Embryonic facial prominence (tissue), 1 donor: ENCODE data around the gene MYL6B.
A peak's percentile ranks its signal among the peaks of the same experiment; 100 is the strongest.
"Not testable (repeated sequence)": the region's sequence is repeated elsewhere in the genome, so short reads cannot be mapped to it uniquely, and the experiment has no call there.

Experiments used
- DNase-seq: peaks from one replicate; pipeline ENCODE4 v3.0.0-alpha.2; 2016; ENCODE audit errors: extremely low spot score

The MYL6B gene

DNA sequence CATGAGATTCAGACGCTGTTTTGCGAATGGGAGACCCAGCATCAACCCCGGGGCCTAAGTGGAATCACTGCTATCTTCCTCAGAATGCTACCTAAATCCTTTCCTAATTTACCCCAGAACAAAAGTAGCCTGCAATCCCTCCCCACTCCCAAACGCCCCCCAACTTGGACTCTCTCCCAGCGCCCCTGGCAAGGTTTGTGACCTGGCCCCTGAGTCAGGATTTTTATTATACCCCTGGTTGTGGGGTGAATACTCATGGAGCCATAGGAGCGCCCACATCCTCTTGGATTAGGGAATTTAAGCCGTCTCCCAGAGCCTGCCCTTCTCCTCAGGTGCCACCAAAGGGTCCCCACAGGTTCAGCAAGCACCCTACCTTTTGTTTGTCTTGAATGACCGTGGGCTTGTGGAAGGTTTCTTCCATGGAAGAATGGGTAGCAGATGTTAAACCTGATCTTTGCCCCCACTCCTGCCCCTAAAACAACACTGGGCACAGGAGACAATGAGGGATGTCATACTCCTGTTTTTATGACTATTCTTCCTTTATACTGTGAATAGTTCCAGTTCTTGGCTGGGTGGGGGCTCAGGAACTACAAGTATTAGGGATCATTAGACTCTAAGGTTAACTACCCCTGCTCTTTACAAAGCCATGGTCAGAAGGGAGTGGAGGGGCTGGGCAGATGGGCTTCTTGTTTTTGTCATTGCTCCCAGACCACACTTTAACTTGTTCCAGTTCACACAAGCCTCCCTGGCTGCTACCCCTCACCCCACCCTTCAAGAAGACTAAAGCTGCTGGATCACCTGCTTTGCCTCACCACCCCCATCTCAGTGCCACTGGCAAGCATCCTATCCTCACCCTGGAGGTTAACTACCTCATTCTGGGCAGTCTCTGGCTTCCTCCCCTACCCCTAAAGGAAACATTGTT lies 630 bp downstream of the MYL6B start:
- no peak for DNase-seq

DNA sequence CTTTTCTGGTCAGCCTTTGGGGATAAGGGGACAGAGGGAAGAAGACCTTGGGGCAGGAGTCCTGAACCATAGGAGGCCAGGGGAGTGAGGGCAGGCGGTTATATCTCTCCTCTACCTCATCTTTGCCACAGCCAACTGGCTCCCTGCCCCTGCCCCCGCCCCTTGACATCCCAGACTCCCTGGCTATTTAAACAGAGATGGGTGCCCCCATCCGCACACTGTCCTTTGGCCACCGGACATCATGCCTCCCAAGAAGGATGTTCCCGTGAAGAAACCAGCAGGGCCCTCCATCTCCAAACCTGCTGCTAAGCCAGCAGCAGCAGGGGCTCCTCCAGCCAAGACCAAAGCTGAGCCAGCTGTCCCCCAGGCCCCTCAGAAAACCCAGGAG lies 1.3 kb downstream of the MYL6B start:
- DNase-seq = no peak

DNA sequence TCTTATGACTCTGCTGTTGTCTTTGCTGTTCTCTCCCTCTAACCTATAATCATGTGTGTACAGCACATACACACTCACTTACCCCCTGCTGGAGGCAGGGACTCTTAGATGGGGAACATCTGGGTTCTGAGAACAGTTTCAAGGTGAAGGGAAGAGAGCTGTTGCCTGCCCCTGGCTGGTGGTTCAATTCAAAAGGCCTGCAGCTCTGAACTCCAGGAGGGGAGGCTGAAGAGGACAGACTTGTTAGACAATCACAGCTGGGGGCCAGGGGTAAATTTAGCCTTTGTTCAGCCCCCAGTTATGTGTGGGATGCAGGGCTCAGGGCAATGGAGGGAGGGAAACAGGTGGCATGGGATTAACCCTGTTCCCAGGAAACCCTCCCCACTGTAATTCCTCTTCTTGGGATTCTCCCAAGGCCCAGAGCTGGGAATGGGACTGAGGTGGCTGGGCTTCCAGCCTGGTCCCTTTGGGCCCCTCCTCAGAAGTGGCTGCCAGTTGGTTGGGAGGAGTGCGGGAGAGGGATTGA lies 1.9 kb downstream of the MYL6B start:
- DNase-seq = no peak

DNA sequence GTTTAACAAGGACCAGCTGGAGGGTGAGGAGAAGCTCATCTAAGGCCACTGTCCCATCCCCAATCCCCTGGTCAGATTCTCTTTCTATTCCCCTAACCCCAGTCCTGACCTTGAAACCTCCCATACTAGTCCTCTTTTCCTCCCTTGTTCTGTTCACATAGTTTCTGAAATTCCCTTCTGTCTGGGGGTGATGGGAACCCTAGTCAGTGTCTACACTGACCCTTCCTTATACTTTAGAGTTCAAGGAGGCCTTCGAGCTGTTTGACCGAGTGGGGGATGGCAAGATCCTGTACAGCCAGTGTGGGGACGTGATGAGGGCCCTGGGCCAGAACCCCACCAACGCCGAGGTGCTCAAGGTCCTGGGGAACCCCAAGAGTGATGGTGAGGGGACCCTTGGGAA lies 2.4 kb downstream of the MYL6B start:
- no peak for DNase-seq

DNA sequence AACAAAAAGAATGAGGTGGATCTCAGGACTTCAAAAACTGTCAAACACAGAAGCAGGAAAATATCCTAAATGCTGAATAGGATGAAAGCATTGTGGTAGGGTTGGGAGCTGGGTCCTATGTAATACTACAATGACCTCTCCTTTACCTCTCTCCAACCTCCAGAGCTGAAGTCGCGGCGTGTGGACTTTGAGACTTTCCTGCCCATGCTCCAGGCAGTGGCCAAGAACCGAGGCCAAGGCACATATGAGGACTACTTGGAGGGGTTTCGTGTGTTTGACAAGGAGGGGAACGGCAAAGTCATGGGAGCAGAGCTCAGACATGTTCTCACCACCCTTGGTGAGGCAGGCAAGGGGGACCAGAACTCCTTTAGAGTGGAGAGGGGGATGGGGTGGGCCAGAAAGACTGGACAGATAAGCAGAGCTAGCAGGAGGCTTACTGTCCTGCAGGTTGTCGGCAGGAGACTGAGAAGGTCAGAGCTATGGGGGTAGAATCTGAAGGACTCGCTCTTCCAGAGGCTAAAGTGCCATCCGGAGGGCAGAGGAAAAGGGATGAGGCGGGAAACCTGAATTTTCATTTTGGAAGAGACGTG lies 3.0 kb downstream of the MYL6B start:
- DNase-seq = no peak

DNA sequence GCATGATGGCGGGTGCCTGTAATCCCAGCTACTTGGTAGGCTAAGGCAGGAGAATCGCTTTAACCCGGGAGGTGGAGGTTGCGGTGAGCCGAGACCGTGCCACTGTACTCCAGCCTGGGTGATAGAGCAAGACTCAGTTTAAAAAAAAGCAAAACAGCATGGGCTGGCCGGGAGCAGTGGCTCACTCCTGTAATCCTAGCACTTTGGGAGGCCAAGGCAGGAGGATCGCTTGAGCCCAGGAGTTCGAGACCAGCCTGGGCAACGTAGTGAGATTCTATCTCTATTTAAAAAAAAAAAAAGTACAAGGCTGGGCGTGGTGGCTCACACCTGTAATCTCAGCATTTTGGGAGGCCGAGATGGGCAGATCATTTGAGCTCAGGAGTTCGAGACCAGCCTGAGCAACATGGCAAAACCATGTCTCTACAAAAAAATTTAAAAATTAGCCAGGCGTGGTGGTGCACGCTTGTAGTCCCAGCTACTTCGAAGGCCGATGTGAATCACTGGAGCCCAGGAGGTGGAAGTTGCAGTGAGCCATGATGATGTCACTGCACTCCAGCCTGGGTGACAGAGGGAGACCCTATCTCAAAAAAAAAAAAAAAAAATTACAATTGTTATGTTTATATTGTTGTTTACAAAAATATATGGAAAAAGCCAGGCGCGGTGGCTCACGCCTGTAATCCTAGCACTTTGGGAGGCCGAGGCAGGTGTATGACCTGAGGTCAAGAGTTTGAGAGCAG lies 4.2 kb downstream of the MYL6B start:
- not testable (repeated sequence) for DNase-seq

DNA sequence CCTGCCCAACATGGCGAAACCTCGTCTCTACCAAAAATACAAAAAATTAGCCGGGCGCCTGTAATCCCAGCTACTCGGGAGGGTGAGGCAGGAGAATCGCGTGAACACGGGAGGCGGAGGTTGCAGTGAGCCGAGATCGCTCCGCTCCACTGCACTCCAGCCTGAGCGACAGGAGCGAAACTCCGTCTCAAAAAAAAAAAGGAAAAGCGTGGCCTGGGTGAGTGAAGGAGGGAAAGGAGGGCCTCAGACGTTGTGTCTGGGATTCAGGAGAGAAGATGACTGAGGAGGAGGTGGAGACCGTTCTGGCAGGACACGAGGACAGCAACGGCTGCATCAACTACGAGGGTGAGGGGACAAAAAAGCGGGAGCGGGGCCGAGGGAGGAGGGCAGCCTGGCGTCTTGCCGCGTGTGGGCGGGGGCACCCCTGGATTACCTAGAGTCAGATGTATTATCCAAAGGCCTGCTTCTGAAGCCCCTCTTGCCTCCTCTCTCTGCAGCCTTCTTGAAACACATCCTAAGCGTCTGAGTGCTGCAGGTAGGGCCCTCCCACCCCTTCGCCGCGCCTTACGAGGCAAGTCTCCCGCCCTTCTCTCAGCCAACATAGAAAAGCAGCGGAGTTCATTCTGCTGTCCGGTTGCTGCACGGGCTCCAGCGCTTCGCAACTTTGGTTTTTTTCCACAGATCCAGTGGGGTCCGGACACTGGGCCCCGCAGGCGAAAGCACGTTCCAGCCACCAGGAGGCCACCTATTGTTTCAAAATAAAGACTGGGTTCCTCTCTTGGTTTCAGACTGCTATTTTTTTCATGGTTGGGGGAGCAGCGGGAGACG lies 5.0 kb downstream of the MYL6B start:
- DNase-seq = peak; percentile 85

DNA sequence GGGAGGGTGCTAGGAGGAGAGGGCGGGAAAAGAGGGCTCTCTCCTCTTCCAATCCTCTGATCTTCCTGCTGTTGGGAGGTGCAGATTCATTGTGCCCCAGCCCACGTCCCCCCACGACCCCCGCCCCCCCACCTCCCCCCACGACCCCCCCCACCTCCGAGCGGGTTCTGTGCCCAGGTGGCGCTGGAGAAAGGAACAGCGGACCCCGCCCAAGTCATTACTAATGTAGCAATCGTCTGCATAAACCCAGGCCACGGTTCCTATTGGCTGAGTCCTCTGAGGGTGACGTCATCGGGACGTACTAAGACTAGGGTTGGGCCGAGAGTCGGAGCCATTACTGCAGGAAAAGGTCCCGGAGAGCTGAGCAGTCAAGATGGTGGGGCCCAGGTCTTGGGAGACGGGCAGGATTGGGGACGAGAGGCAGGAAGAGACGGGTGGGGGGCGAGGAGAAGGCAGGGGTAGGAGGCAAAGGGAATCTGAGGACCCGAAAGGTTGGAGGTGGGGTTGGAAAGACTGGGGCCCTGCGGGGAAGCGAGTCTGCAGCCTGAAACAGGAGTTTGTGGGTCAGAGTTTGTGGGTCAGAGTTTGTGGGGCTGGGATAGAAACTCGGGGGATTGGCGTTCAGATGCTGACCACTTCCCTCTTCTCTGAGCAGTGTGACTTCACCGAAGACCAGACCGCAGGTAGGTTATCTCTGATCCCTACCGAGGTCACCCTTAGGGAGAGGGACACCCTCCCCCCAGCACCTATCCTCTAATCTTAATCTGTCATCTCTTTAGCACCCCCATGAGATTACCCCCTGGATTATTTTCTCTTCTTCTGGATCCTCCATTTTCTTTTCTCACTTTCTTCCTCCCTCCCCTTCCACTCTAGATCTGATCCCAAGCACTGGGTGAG lies 5.9 kb downstream of the MYL6B start, which contains the start of gene MYL6:
MYL6 (plus strand) TSS at position 331 of the 897 bp plus-strand sequence; CDS start at position 374, 43 bp downstream.
- peak; percentile 98 for DNase-seq

DNA sequence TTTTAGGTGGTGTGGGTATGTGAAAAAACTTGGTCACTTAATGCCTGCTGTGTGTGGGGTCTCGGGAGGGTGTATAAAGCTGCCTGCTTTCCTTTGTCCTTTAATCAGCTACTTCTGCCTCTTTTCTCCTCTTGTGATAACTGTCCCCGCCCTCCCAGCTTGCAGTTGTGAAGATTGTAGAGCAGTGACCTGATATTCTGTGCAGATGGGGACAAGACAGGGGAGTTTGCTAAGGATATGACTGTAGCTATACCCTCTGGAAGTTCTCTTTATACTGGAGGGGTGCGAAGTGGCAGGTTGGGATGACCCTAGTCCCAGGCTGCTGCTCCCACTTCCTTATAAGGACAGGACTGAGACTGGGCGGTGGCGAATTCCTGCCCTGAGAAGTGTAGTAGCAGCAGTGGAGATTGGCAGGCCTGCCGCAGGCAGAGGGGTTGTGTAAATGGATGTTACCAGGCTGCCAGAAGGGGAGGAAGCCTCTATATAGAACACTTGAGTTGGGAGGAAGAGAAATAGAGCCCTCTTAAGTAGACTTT lies 6.6 kb downstream of the MYL6B start:
- DNase-seq = no peak

DNA sequence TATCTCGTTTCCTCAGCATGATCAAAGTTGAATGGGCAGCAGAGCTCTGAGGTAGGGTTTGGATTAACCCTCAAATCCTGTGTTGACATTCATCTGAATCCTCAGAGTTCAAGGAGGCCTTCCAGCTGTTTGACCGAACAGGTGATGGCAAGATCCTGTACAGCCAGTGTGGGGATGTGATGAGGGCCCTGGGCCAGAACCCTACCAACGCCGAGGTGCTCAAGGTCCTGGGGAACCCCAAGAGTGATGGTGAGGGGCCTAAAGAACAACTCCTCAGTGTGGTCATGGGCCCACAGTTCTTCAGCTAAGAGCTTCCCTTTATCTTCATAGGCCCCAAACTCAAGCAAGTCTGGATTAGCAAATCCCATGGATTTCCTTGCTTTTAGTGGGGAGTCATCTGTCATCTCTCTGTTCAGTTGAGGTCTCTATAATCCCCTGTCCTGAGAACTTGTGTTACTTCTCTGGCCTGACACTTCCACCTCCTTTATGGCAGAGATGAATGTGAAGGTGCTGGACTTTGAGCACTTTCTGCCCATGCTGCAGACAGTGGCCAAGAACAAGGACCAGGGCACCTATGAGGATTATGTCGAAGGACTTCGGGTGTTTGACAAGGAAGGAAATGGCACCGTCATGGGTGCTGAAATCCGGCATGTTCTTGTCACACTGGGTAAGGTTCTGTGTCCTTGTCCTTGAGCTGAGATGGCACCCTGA lies 7.2 kb downstream of the MYL6B start:
- no peak for DNase-seq

DNA sequence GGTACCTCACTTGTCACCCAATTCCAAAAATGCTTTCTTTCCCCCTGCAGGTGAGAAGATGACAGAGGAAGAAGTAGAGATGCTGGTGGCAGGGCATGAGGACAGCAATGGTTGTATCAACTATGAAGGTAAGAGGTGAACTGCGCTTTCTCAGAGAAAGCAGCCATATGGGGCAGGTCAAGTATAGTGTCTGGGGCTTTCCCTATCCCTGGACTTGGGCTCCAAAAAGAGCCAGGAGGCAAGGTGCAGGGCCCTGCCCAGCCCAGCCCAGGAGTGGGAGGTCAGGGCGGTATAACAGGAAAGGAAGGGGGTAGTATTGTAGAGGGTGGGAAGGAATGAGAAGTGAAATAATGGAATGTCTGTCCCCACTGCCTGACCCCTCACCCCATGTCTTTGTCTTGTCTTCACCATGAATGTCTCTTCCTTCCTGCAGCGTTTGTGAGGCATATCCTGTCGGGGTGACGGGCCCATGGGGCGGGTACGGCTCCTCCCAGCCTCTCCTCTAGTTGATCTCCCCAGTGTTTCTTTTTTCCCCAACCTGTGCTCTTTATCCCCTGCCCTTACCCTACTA lies 7.9 kb downstream of the MYL6B start:
- DNase-seq = no peak

DNA sequence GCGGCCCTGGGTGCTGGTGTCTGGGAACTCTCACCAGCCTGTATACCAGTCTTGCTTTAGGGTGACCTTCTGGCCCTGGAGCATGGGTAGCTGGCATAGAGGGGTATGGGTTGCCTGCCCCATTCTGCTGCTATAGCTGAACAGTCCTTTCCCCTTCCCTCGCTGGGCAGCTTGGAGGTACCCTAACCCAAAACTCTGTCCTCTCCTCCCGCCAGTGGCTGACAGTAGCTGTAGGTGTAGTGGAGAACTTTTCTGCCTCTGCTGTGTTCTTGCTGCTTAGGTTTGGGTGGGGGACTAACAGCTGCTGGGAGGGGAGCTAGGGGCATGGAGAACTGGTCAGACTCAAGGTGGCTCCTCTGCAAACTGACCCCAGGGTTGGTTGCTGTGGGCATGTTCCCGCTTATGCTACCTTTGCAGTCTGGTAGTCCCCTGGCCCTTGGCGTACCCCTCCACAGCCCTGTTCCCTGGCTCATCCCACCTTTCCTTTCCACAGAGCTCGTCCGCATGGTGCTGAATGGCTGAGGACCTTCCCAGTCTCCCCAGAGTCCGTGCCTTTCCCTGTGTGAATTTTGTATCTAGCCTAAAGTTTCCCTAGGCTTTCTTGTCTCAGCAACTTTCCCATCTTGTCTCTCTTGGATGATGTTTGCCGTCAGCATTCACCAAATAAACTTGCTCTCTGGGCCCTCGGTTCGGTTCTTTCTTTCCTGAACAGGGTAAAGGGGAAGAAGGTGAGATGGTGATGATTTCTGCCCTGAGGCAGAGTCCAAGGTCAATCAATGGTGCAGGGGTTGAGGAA lies 8.7 kb downstream of the MYL6B start:
- DNase-seq = no peak

DNA sequence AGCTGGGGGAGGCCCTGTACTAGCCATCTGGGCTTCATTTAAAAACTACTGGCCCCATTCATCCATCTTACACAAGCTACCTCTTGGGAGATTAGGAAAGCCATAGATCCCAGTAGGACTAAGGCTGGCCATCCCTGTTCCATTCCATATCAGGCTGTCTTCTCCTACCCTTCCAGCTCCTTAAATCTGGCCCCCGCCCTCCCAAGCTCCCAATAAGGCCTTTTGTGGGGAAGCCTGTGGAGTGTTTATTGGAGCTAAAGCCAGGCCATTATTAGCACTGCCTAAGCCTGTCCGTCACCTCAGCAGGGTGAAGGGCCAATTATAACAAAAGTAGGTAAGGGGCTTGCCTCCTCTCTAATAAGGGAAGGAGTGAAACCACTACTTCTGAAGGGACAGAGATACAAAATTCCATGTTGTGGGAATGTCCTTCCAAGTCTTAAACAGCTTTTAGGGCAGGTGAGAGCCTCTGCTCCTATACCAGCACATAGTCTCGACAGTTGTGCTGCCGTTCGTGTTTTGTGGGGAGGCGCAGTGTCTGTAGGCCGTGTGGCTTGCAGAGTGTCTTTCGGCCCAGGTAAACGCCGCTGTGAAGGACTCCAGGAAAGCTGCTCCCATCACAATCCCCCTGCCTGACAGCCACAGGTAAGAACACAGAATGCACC lies 9.4 kb downstream of the MYL6B start:
- DNase-seq = no peak

DNA sequence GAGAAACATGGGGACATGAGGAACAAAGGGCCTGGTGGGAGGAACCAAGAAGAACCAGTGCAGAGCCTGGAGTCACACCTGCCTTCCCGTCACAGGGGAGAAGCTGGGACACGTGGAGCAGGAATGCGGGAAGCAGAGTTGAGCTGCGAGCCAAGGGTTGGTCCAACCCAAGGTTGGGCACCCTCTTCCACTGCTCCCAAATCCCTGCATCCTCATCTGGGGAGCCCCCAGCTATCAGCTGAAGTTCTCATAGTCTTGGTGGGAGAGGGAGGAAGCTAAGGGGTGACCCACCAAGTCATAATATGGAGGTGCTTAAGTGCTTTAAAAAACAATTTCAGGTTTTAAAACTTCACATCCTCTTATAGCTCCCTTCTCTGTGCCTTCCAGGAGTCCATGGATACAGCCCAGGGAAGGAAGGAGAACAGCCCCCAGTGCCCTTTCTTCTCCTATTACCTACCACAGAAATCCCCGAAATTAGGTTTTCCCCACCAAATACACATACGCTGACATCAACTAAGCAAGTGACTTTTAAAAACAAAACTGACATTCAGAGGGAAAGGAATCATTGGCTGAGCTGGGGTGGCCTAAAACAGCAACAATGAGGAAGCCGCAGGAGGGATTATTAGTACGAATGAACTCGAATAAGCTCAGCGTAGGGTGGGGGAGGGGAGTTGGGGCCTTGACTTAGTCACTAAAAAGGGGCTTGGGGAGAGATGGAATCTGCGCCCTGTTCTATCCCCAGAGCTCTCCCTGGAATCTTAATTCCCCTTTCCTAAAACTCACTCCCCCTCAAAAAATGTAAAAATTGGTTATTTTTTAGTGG lies 10.3 kb downstream of the MYL6B start:
- no peak for DNase-seq

DNA sequence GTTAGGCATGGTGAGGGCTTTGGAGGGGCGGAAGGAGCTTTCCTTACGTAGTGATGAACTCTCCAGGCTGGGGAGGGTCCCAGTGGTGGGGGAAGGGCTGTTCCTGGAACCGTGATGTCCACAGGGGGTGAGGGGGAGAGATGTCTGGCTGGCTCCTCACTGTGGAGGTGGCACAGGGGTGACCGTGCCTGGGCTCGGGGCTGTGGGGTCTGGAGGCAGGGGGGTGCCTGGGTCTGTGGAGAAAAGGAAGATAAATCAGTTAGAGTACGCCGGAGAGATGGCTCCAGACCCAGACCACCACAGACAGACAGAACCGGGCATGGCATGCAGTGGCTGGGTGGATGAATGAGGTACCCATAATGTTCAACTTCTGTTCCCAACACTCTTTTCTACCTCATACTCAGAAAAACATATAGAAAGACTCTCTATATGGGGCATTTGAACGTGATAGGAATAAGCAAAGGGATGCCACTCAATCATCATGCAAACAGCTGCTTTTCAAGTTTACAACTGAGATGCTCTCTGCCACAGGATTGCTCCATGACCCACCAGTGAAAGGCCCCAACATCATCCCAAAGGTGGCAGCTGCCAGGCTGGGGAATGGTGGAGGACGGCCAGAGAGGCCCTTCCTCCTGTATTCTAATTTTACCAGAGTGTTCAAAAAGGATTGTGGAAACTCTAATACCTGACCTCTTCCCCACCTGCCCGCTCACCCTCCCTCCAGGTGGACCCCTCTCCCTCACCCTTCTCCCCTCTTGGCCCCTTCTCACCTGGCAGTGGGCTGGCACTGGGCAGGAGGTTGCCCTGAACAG lies 11.4 kb downstream of the MYL6B start:
- no peak for DNase-seq

DNA sequence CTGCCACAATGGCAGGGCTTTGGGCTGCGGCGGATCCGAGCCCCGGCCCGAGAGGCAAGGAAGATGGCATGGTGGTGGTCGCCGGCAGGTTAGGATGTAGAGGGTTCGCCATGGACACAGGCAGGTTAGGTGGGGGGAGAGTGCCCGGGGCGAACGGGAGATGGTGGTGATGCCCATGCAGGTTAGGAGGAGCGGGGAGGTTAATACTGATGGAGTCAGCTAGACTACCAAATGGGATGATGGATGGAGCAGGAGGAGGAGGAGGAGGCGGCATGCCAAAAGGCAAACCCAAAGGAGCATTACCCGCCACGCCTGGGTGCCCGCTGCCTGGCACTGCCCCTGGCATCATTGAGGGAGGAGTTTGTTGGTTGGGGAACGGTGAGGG lies 11.9 kb downstream of the MYL6B start:
- no peak for DNase-seq
